Measurements from ENCODE around the gene KCTD3. TPM values are rescaled to one million over a fixed set of nuclear protein-coding genes. Genes with fewer than 3 reads are reported as not detected.

KCTD3 gene
- total and polyA plus RNA-seq, 2 donors (not counting 1 experiment from before 2014, with no cell fraction given) = 2.3 to 3.0 TPM

DNA sequence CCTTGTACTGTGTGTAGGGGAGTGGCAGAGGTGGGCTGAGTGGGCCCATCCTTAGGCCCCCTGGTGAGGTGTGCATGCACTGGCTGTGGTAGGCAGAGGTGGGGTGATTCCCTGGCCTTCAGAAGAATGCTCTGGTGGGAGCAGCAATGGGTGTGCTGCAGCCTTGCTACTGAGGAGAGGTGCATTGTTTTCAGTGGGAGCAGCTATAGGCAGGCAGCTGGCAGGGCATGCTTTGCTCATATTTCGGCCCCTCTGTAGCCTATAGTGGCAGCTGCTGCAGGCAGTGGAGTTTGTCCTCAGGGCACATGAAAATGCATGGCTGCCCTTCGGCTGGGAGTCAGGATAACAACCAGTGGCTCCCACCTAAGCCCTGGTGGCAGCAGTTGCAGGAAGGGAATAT, 10.1 kb upstream of the KCTD3 start:
- Histone ChIP-seq H3K4me1 (ENCODE audit: control insufficient read depth in 2 of 2, insufficient read depth in 2 of 2, low read length in 2 of 2) (no peaks in the 10 kb centered on the region), H4K20me1 (ENCODE audit: control insufficient read depth, insufficient read depth, low read length, poor library complexity, severe bottlenecking) (no peaks in the 10 kb centered on the region), H3K27me3 (replicated peaks in 1 of 4; ENCODE audit: control extremely low read depth in 1 of 4, control insufficient read depth in 3 of 4, insufficient read depth in 4 of 4, low read length in 3 of 4) (no peaks in the 10 kb centered on the region), H3K36me3 (replicated peaks in 1 of 2; ENCODE audit: control extremely low read depth in 1 of 2, control insufficient read depth in 1 of 2, extremely low read depth in 1 of 2, insufficient read depth in 2 of 2, low read length in 1 of 2) (no peaks in the 10 kb centered on the region), H3K27ac (ENCODE audit: low read length in 2 of 2) (no peak overlapping the region), H2AFZ (ENCODE audit: insufficient read depth, low read depth, low read length, poor library complexity, severe bottlenecking) (no peak overlapping the region), H3K4me2 (replicated peaks; ENCODE audit: low read depth, low read length, poor library complexity, severe bottlenecking) (no peak overlapping the region), H3K9me3 (ENCODE audit: control extremely low read depth in 1 of 3, control insufficient read depth in 2 of 3, insufficient read depth in 1 of 3, low read length in 2 of 3) (peaks cover 2 to 16% (median 8%) of the 10 kb centered on the region in 3 donors), H3K9ac (ENCODE audit: low read length) (no peak overlapping the region), H3K4me3 (ENCODE audit: control extremely low read depth in 1 of 5, extremely low read depth in 1 of 5, insufficient read depth in 1 of 5, low read depth in 2 of 5, low read length in 4 of 5) (no peak overlapping the region), H3K79me2 (ENCODE audit: control insufficient read depth, insufficient read depth, low read length) (no peaks in the 10 kb centered on the region)
- no peak for ATAC-seq (ENCODE audit: low read depth)
- DNase-seq = no peak
- intact Hi-C loops (cut with micrococcal nuclease) = no loop called here
- 88% methylated on average over 2 of the region's 2 CpGs for WGBS (ENCODE audit: insufficient coverage)
- Mint-ChIP-seq H3K27ac (no peak overlapping the region), H3K27me3 (peaks cover 16% of the 10 kb centered on the region), H3K9me3 (ENCODE audit: insufficient read depth) (peaks cover 9% of the 10 kb centered on the region), H3K4me3 (no peak overlapping the region), H3K4me1 (no peaks in the 10 kb centered on the region)
- ChIA-PET CTCF (no interaction called here), POLR2A (no interaction called here)
- TF ChIP-seq, protein P1, sequence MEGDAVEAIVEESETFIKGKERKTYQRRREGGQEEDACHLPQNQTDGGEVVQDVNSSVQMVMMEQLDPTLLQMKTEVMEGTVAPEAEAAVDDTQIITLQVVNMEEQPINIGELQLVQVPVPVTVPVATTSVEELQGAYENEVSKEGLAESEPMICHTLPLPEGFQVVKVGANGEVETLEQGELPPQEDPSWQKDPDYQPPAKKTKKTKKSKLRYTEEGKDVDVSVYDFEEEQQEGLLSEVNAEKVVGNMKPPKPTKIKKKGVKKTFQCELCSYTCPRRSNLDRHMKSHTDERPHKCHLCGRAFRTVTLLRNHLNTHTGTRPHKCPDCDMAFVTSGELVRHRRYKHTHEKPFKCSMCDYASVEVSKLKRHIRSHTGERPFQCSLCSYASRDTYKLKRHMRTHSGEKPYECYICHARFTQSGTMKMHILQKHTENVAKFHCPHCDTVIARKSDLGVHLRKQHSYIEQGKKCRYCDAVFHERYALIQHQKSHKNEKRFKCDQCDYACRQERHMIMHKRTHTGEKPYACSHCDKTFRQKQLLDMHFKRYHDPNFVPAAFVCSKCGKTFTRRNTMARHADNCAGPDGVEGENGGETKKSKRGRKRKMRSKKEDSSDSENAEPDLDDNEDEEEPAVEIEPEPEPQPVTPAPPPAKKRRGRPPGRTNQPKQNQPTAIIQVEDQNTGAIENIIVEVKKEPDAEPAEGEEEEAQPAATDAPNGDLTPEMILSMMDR (IDR thresholded peaks at IDR 0.05) = no peak
- TF ChIP-seq EZH2 (IDR thresholded peaks at IDR 0.05; ENCODE audit: borderline replicate concordance, insufficient read depth, low read depth, low read length, poor library complexity, severe bottlenecking) = no peak

DNA sequence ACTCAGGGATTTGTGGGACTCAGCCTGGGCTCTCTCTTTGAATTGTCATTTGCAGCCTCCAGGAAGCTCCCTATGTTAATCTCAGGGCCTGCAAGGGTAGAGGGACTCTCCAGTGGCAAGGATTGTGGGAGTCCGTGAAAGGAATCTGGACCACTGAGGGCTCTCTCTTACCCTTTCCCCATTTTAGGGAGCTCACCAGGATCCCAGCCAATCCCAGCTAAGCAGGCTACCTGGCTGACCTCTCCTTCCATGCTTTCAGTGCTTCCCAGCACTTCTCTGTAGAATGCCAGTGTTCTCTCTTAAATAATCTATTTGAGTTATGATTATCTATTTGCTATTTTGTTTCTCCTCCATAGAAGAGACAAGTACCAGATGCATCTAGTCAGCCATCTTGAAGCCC, 9.6 kb upstream of the KCTD3 start:
- ChIA-PET CTCF (no interaction called here), POLR2A (no interaction called here)
- Histone ChIP-seq H3K4me3 (ENCODE audit: control extremely low read depth in 1 of 5, extremely low read depth in 1 of 5, insufficient read depth in 1 of 5, low read depth in 2 of 5, low read length in 4 of 5) (no peak overlapping the region), H4K20me1 (ENCODE audit: control insufficient read depth, insufficient read depth, low read length, poor library complexity, severe bottlenecking) (no peaks in the 10 kb centered on the region), H3K36me3 (replicated peaks in 1 of 2; ENCODE audit: control extremely low read depth in 1 of 2, control insufficient read depth in 1 of 2, extremely low read depth in 1 of 2, insufficient read depth in 2 of 2, low read length in 1 of 2) (no peaks in the 10 kb centered on the region), H3K4me2 (replicated peaks; ENCODE audit: low read depth, low read length, poor library complexity, severe bottlenecking) (no peak overlapping the region), H3K27ac (ENCODE audit: low read length in 2 of 2) (no peak overlapping the region), H3K9me3 (ENCODE audit: control extremely low read depth in 1 of 3, control insufficient read depth in 2 of 3, insufficient read depth in 1 of 3, low read length in 2 of 3) (peaks cover 2 to 16% (median 8%) of the 10 kb centered on the region in 3 donors), H3K27me3 (replicated peaks in 1 of 4; ENCODE audit: control extremely low read depth in 1 of 4, control insufficient read depth in 3 of 4, insufficient read depth in 4 of 4, low read length in 3 of 4) (no peaks in the 10 kb centered on the region), H3K9ac (ENCODE audit: low read length) (no peak overlapping the region), H3K79me2 (ENCODE audit: control insufficient read depth, insufficient read depth, low read length) (no peaks in the 10 kb centered on the region), H3K4me1 (ENCODE audit: control insufficient read depth in 2 of 2, insufficient read depth in 2 of 2, low read length in 2 of 2) (no peaks in the 10 kb centered on the region), H2AFZ (ENCODE audit: insufficient read depth, low read depth, low read length, poor library complexity, severe bottlenecking) (no peak overlapping the region)
- DNase-seq = no peak
- TF ChIP-seq EZH2 (IDR thresholded peaks at IDR 0.05; ENCODE audit: borderline replicate concordance, insufficient read depth, low read depth, low read length, poor library complexity, severe bottlenecking) = no peak
- TF ChIP-seq, protein P1 (IDR thresholded peaks at IDR 0.05) = no peak
- H3K27me3 Mint-ChIP-seq = peaks cover 16% of the 10 kb centered on the region
- H3K4me3 Mint-ChIP-seq = no peak overlapping the region
- WGBS (ENCODE audit: insufficient coverage) = 100% methylated on average over 1 of the region's 1 CpG
- peaks cover 9% of the 10 kb centered on the region for H3K9me3 Mint-ChIP-seq (ENCODE audit: insufficient read depth)
- intact Hi-C loops (cut with micrococcal nuclease) = no loop called here
- H3K4me1 Mint-ChIP-seq = no peaks in the 10 kb centered on the region
- ATAC-seq (ENCODE audit: low read depth) = no peak
- H3K27ac Mint-ChIP-seq = no peak overlapping the region
